Immature natural killer cell (primary cell): Measurements from ENCODE around the gene ADPRH. TPM values are rescaled to one million over a fixed set of nuclear protein-coding genes. Genes with fewer than 3 reads are reported as not detected.

Source experiments
- DNase-seq, 3 donors: peaks; one replicate each; pipeline ENCODE4 v3.0.0; 2022; ENCODE audit warnings: mixed read lengths in 1 of 3
- H3K27ac Mint-ChIP-seq, 6 donors: one replicate each; pipeline ENCODE4 v1.8.0; 2020; ENCODE audit warnings: mixed read lengths in 6 of 6, mild to moderate bottlenecking in 5 of 6, inconsistent platforms in 4 of 6, moderate library complexity in 3 of 6
- H3K27me3 Mint-ChIP-seq, 3 donors: one replicate each; pipeline ENCODE4 v1.8.0; 2020 to 2021; ENCODE audit warnings: low read depth in 3 of 3, mild to moderate bottlenecking in 3 of 3, mixed read lengths in 3 of 3, moderate library complexity in 3 of 3, inconsistent platforms in 1 of 3
- H3K36me3 Mint-ChIP-seq, 3 donors: one replicate each; pipeline ENCODE4 v1.8.0; 2020; ENCODE audit warnings: mixed read lengths in 3 of 3, inconsistent platforms in 2 of 3, mild to moderate bottlenecking in 2 of 3
- H3K4me1 Mint-ChIP-seq, 2 donors: one replicate each; pipeline ENCODE4 v1.8.0; 2020; ENCODE audit warnings: inconsistent platforms in 2 of 2, mild to moderate bottlenecking in 2 of 2, mixed read lengths in 2 of 2, moderate library complexity in 1 of 2
- H3K4me3 Mint-ChIP-seq, 5 donors: one replicate each; pipeline ENCODE4 v1.8.0; 2020; ENCODE audit warnings: mild to moderate bottlenecking in 5 of 5, mixed read lengths in 5 of 5, inconsistent platforms in 3 of 5, moderate library complexity in 3 of 5
- H3K9me3 Mint-ChIP-seq, 6 donors: one replicate each; pipeline ENCODE4 v1.8.0; 2020; ENCODE audit warnings: mild to moderate bottlenecking in 6 of 6, mixed read lengths in 6 of 6, inconsistent platforms in 4 of 6, moderate library complexity in 3 of 6
- polyA plus RNA-seq, 3 donors: library from polyadenylated mRNA; unstranded; fragments of 300-500 nt; fragmentation: Illumina TruSeq; gene quantifications; one replicate each; pipeline ENCODE4 v1.2.3, GENCODE V29; 2021

The ADPRH gene
- polyA plus RNA-seq, 3 donors from 2014 or later, result 7.5 to 13.9 (median 9.4) TPM

DNA sequence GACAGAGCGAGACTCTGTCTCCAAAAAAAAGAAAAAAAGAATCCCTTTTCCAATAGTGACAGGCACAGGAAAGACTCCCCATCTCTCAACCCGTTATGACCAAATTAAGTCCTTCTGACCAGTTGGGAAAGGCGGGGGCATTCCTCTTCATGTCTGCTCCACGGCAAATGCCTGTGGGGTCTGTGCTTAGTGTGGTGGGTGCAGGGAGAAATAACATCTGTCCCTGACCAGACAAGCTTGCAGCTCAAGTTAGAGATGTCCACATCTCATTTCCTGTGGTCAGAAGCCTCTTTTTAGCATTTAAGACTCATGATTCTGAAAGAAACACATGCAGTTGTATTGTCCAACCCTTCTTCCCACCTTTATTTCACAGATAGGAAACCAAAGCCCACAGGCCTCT, 34.6 kb downstream of the ADPRH start:
- Mint-ChIP-seq H3K36me3 (no peaks in the 10 kb centered on the region), H3K27ac (no peak overlapping the region), H3K9me3 (no peaks in the 10 kb centered on the region), H3K4me1 (no peaks in the 10 kb centered on the region), H3K4me3 (no peak overlapping the region), H3K27me3 (peaks cover 0 to 7% (median 3%) of the 10 kb centered on the region in 3 donors)
- no peak for DNase-seq

DNA sequence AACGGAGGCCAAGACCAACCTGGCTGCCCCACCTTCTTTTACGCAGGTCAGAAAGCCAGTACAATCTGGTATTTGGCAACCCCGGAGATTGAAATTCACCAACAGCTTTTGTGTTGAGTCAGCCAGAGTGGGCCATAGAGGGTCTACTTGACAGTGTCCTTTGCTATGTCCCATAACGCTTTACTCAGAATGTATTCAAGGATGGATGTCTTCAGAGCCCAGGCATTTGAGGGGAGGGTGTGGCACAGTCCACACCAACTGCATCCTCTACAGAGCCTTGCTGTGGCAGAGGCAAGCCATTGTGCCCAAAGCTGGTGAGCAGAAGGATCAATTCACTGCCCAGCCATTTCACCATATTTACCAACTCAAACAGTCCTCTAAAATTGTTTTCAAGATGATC, 36.8 kb downstream of the ADPRH start:
- H3K27me3 Mint-ChIP-seq, result peaks cover 0 to 6% (median 3%) of the 10 kb centered on the region in 3 donors
- no peaks in the 10 kb centered on the region for H3K9me3 Mint-ChIP-seq
- H3K27ac Mint-ChIP-seq, result no peak overlapping the region
- no peak overlapping the region for H3K4me3 Mint-ChIP-seq
- DNase-seq, result no peak
- H3K4me1 Mint-ChIP-seq, result no peaks in the 10 kb centered on the region
- H3K36me3 Mint-ChIP-seq, result no peaks in the 10 kb centered on the region

DNA sequence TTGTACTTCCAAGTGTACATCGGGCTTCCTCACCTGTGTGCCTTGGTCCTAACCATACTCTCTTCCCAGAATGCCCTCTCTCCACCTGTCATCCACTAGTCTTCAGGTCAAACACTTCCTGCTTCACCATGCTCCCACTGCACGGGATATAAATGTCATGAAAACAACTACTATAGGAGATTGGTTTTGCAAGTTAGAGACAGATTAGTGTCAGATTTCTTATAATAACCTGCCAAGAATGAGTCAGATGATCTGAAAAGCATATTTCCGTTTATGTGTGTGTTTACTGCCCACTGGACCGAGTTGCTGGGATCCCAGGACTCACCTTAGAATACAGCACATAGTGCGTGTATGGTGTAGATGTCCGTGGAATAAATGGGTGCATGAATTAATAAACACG, 39.8 kb downstream of the ADPRH start:
- Mint-ChIP-seq H3K4me3 (no peak overlapping the region), H3K27me3 (peaks cover 0 to 6% (median 2%) of the 10 kb centered on the region in 3 donors), H3K27ac (no peak overlapping the region), H3K9me3 (no peaks in the 10 kb centered on the region), H3K4me1 (no peaks in the 10 kb centered on the region), H3K36me3 (no peaks in the 10 kb centered on the region)
- DNase-seq, result no peak

DNA sequence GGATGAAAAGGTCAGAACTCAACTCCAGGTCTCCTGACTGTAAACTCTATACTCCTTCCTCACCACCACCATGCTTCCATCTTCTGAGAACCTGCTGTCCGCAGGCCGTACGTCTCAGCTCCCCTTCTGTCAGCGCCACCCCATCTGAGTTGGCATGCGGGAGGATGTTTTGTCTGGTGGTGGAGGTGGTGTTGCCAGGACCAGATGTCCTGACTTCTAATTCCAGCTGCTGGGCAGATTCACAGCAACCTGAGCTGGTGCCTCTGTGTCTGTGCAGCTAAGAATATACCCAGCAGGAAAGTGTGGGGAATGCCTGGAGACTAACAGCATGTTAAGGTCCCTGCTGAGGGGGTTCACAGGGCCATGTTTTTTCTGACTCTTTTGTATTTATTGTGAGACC, 41.6 kb downstream of the ADPRH start:
- H3K27ac Mint-ChIP-seq, result no peak overlapping the region
- no peak overlapping the region for H3K4me3 Mint-ChIP-seq
- no peaks in the 10 kb centered on the region for H3K9me3 Mint-ChIP-seq
- H3K27me3 Mint-ChIP-seq, result peaks cover 0 to 6% (median 2%) of the 10 kb centered on the region in 3 donors
- no peaks in the 10 kb centered on the region for H3K36me3 Mint-ChIP-seq
- no peak for DNase-seq
- no peaks in the 10 kb centered on the region for H3K4me1 Mint-ChIP-seq

DNA sequence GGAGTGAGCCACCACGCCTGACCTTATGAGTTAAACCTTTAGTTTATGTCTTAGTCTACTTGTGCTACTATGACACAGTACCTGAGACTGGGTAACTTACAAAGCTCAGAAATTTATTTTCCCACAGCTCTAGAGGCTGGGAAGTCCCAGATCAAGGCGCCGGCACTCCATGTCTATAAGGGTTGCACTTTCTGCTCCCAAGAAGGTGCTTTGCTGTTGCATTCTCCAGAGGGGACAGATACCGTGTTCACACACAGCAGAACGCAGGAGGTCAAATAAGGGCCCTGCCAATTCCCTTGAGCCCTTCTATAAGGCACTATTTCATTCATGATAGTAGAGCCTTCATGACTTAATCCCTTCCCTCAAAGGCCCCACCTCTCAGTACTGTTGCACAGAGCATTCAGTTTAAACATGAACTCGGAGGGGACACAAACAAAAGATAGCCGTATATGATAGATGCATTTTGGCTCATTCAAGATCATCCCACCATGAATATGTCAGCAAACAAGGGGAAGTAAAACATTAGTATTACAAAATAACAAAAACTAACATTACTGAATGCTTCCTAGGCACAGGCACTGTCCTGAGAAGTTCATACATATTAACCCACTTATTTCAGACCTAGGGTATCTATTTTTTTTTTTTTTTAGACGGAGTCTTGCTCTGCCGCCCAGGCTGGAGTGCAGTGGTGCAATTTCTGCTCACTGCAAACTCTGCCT, 44.9 kb downstream of the ADPRH start:
- Mint-ChIP-seq H3K4me1 (peaks cover 5 to 17% of the 10 kb centered on the region in 2 donors), H3K4me3 (no peak overlapping the region), H3K9me3 (no peaks in the 10 kb centered on the region), H3K27me3 (peaks cover 0 to 13% (median 6%) of the 10 kb centered on the region in 3 donors), H3K27ac (no peak overlapping the region), H3K36me3 (no peaks in the 10 kb centered on the region)
- no peak for DNase-seq

DNA sequence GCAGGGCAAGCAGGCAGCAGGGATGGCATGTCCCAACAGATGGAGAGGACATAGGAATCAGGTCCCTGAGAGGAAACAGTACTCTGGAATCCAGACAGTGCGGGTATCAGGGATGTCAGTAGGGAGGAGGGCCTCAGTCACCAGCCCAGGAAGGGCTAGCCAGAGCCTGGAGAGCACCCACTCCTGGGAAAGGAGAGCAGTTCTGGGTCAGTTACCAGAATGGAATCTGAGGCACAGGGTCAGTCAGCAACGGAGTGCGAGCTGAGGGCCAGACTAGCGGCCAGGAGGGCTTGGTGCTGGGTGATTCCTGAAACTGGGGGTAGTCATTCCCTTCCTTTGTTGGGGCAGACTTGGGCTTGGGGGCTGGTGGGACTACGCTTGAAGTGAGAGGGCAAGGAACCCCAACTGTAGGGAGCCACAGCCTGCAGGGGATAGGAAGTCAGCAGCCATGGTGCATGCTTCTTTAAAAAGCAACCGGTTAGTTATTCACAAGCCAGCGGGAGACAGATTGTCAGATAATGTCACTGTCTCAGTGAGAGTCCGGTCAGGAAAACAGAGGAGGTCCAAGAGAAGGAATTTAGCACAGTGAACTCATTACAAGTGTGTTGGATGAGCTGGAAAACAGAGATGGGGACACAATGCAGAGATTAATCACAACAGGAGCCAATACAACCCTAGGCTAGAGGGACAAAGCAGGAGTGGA, 46.3 kb downstream of the ADPRH start:
- DNase-seq, result no peak
- Mint-ChIP-seq H3K9me3 (no peaks in the 10 kb centered on the region), H3K27ac (peak overlapping the region in 1 of 6 donors; percentile 38), H3K4me1 (peaks cover 5 to 17% of the 10 kb centered on the region in 2 donors), H3K4me3 (no peak overlapping the region), H3K36me3 (no peaks in the 10 kb centered on the region), H3K27me3 (peaks cover 0 to 12% (median 8%) of the 10 kb centered on the region in 3 donors)

DNA sequence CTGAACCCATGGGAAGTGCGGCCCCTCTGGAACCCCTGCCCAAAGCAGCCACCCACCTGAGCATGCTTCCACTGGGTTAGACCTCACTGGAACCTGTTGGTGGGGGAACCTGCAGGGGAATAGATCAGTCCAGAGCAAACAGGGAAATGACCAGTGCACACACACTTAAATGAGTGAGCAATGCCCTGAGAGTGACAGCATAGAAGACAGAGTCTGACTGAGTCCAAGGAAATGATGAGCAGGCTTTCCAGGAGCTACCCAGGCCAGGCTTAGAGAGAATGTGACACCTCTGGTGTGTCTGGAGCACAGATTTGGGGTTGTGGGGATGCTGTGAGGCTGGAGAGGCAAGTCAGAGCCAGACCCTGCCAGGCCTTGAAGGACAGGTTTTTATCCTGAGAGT, 46.9 kb downstream of the ADPRH start:
- Mint-ChIP-seq H3K27ac (no peak overlapping the region), H3K27me3 (peaks cover 0 to 14% (median 8%) of the 10 kb centered on the region in 3 donors), H3K4me1 (peaks cover 5 to 17% of the 10 kb centered on the region in 2 donors), H3K4me3 (no peak overlapping the region), H3K36me3 (no peaks in the 10 kb centered on the region), H3K9me3 (no peaks in the 10 kb centered on the region)
- DNase-seq, result no peak

DNA sequence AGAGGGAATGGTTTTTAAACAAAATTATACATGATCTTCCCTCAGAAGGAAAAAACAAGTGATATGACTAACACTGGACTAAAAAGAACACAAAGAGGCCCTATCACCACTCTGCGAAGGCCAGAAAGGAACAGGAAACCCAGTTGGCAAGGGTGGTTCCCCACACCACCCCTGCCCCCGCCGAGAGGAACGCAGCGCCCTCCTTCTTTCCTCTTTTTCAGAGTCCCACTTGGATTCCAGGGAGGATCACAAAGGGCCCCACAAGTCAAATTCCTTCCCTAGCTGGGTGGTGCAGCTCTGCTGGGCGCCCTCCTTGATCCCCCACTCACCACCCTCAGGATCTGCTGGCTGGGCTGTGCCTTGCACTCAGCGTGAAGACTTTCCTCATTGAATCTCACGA, 48.2 kb downstream of the ADPRH start:
- no peak overlapping the region for H3K27ac Mint-ChIP-seq
- peak overlapping the region in 1 of 5 donors; percentile 27 for H3K4me3 Mint-ChIP-seq
- H3K9me3 Mint-ChIP-seq, result no peaks in the 10 kb centered on the region

DNA sequence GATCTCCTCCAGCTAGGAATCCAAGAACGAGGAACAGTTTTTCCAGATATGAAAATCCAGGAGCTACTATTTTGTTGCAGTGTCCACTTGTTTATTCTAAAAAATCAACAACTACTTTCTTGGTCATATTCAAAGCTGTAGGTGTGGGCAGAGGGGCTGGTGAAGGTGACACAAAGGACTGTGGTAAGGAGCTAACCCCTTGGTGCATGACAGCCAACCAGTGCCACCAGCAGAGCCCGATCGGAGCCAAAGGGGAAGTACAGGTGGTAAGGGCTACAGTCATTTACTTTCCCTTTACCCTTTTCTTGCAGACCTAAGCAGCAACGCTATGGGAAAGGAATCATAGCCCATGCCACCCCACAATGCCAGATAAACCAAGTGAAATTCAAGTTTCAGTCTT, 49.1 kb downstream of the ADPRH start:
- Mint-ChIP-seq H3K9me3 (no peaks in the 10 kb centered on the region), H3K4me3 (no peak overlapping the region), H3K36me3 (no peaks in the 10 kb centered on the region), H3K4me1 (peaks cover 5 to 17% of the 10 kb centered on the region in 2 donors), H3K27me3 (peaks cover 2 to 15% (median 10%) of the 10 kb centered on the region in 3 donors), H3K27ac (peak overlapping the region in 1 of 6 donors; percentile 35)
- DNase-seq, result no peak

More for the DNA sequence above, 48.2 kb downstream of the ADPRH start:
- H3K36me3 Mint-ChIP-seq, result no peaks in the 10 kb centered on the region
- peaks cover 0 to 15% (median 10%) of the 10 kb centered on the region in 3 donors for H3K27me3 Mint-ChIP-seq
- DNase-seq, result no peak
- peaks cover 5 to 17% of the 10 kb centered on the region in 2 donors for H3K4me1 Mint-ChIP-seq

DNA sequence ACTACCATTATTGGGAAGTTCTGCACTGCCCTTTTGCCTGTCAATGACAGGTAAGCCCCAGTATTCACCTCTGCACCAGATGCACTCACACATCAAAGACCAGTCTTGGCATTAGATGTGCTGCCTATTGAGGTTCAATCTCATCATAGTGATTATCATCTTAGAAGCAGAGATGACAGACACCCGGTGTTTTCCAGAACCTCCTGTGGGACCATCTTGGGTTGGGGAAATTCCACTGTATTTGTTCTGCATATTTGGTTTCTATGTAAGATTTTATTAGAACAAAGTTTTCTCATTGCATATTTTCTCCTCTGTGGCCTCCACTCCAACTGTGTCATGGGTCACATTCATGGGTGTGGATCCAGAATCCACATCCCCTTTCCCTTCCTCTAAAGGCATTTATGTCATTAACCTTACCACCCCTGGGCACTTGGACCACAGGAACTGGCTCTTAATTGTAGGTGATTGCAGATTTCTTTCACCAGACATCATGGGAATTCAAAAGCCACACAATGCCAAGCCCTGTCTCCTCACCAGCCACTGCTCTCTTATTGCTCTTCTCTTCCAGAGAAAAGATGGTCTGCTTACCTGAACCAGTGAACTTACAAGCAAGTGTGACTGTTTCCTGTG, 49.6 kb downstream of the ADPRH start:
- Mint-ChIP-seq H3K9me3 (no peaks in the 10 kb centered on the region), H3K4me1 (peaks cover 5 to 17% of the 10 kb centered on the region in 2 donors), H3K36me3 (no peaks in the 10 kb centered on the region), H3K27ac (peak overlapping the region in 1 of 6 donors; percentile 35), H3K27me3 (peaks cover 2 to 15% (median 10%) of the 10 kb centered on the region in 3 donors), H3K4me3 (no peak overlapping the region)
- no peak for DNase-seq

DNA sequence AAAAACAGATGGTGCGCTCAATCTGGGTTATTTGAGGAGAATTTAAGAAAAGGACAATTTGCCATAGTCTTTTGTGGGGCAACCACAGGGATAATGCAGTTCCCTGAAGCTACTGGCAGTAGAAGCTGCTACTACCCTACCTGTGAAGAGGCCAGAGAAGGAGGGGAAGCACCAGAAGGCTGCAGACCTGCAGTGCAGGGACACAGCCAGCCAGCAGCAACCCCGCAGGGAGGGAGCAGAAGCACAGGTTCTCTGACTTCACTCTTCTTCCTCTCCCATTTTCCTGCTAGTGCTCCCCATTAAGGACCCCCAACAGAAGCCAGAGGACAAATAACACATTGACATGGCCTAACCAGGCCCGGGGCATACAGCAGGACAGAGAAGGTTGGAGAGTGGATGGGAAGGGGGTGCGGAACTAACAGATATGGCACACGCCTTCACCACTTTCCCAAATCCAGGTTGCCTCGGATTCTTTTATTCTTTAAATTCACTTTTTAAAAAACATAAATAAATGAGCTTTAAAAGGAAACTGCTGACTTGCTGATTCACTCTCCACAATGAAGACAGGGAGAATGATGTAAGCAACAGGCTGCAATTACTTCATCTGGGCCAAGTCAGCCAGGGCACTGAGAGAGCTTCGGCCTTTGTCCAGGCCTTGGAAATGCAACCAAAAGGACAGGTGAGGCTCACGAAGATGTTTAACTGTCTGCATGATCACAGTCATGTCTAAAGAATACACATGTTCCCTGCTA, 51.0 kb downstream of the ADPRH start:
- no peak overlapping the region for H3K27ac Mint-ChIP-seq
- no peaks in the 10 kb centered on the region for H3K9me3 Mint-ChIP-seq
- no peaks in the 10 kb centered on the region for H3K36me3 Mint-ChIP-seq
- no peak overlapping the region for H3K4me3 Mint-ChIP-seq
- peaks cover 2 to 15% (median 10%) of the 10 kb centered on the region in 3 donors for H3K27me3 Mint-ChIP-seq
- no peak for DNase-seq
- H3K4me1 Mint-ChIP-seq, result peaks cover 5 to 17% of the 10 kb centered on the region in 2 donors

DNA sequence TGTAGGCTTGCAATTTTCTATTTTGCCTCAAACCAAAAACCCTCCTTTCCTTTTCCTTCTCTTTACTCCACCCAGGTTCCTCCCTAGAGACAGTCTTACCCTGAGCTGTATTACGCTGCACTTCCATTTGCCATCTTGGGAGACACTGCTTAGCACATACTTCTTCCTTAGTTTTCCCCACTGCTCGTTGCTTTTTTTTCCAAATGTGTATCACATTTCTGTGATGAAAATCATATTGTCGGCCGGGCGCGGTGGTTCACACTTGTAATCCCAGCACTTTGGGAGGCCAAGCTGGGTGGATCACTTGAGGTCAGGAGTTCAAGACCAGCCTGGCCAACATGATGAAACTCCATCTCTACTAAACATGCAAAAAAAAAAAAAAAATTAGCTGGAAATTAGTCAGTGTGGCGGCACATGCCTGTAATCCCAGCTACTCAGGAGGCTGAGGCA, 51.6 kb downstream of the ADPRH start:
- H3K27me3 Mint-ChIP-seq, result peaks cover 2 to 15% (median 8%) of the 10 kb centered on the region in 3 donors
- peaks cover 5 to 17% of the 10 kb centered on the region in 2 donors for H3K4me1 Mint-ChIP-seq
- H3K9me3 Mint-ChIP-seq, result no peaks in the 10 kb centered on the region
- no peak overlapping the region for H3K27ac Mint-ChIP-seq
- H3K4me3 Mint-ChIP-seq, result no peak overlapping the region
- no peaks in the 10 kb centered on the region for H3K36me3 Mint-ChIP-seq
- no peak for DNase-seq

DNA sequence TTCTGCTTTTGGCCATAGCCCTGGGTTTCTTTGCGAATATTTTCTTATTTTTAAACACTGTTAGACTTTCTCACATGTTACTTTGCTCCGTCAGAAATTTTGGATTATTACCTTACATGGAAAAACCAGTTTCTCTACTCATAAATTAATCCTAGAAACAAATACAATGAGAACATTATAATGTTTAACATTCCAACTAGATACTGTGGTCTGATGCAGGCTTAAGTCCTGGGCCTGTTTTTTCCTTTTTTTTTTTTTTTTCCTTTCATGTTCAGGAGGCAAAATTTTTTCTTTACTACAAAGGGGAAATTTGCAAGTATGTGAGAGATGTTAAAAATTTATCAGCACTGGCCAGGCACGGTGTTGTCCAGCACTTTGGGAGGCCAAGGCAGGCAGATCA, 52.2 kb downstream of the ADPRH start:
- DNase-seq, result no peak
- H3K36me3 Mint-ChIP-seq, result no peaks in the 10 kb centered on the region
- H3K27ac Mint-ChIP-seq, result no peak overlapping the region
- H3K27me3 Mint-ChIP-seq, result peaks cover 2 to 12% (median 8%) of the 10 kb centered on the region in 3 donors
- no peaks in the 10 kb centered on the region for H3K9me3 Mint-ChIP-seq
- H3K4me3 Mint-ChIP-seq, result no peak overlapping the region
- peaks cover 5 to 17% of the 10 kb centered on the region in 2 donors for H3K4me1 Mint-ChIP-seq
